ENCODE results near the gene IDS.

- TF ChIP-seq CTCF (IDR thresholded peaks at IDR 0.05) (no peak), POLR2A (IDR thresholded peaks at IDR 0.05) (no peak)
Measured at GRCh38 chrX:149495573-149496071, 9.5 kb downstream of the IDS start.

Measured in stomach (tissue), 4 donors.